GM23338 (cell line): ENCODE results near the gene SH3BP4. TPM values are rescaled to one million over a fixed set of nuclear protein-coding genes. Genes with fewer than 3 reads are reported as not detected.

Source experiments
- ATAC-seq: fragments of 200-7000 bp; cut with Tn5 transposase; 3 replicates; pipeline ENCODE4 v1.9.1; 2020
- DNase-seq: peaks from one replicate; pipeline ENCODE4 v3.0.0-alpha.2; 2015; ENCODE audit warnings: low spot score
- H2AFZ ChIP-seq: fragments of 200-600 bp; sonication (generic); 2 replicates; pipeline ENCODE4 v1.8.0; 2016; ENCODE audit warnings: antibody characterized with exemption, mild to moderate bottlenecking, moderate library complexity
- H3F3A ChIP-seq: fragments of 200-600 bp; sonication (generic); replicated peaks from 2 replicates; pipeline ENCODE4 v1.8.0; 2017; ENCODE audit warnings: antibody characterized with exemption, mixed run types, low read depth
- H3K27ac ChIP-seq: fragments of 200-600 bp; sonication (generic); 2 replicates; pipeline ENCODE4 v1.6.1; 2016; ENCODE audit warnings: low read depth
- H3K27me3 ChIP-seq: fragments of 200-600 bp; sonication (generic); 2 replicates; pipeline ENCODE4 v1.8.0; 2016; ENCODE audit warnings: mild to moderate bottlenecking, mixed run types, moderate library complexity; ENCODE audit not compliant: insufficient read depth
- H3K36me3 ChIP-seq: fragments of 200-600 bp; sonication (generic); 2 replicates; pipeline ENCODE4 v1.8.0; 2016; ENCODE audit warnings: mild to moderate bottlenecking; ENCODE audit not compliant: insufficient read depth
- H3K4me1 ChIP-seq: fragments of 200-600 bp; sonication (generic); 2 replicates; pipeline ENCODE4 v1.8.0; 2016; ENCODE audit warnings: mild to moderate bottlenecking, moderate library complexity; ENCODE audit not compliant: insufficient read depth
- H3K4me2 ChIP-seq: fragments of 200-600 bp; sonication (generic); 2 replicates; pipeline ENCODE4 v1.7.1; 2017; ENCODE audit warnings: mixed run types
- H3K4me3 ChIP-seq: fragments of 200-600 bp; sonication (generic); 2 replicates; pipeline ENCODE4 v1.6.1; 2016; ENCODE audit warnings: mixed run types
- H3K79me2 ChIP-seq: fragments of 200-600 bp; sonication (generic); replicated peaks from 2 replicates; pipeline ENCODE4 v1.8.0; 2017; ENCODE audit warnings: mild to moderate bottlenecking; ENCODE audit not compliant: insufficient read depth
- H3K9me2 ChIP-seq: fragments of 200-600 bp; sonication (generic); 2 replicates; pipeline ENCODE4 v1.8.0; 2017; ENCODE audit not compliant: insufficient read depth
- H4K20me1 ChIP-seq: fragments of 200-600 bp; sonication (generic); replicated peaks from 2 replicates; pipeline ENCODE4 v1.8.0; 2017; ENCODE audit warnings: mild to moderate bottlenecking; ENCODE audit not compliant: insufficient read depth
- H3K27ac Mint-ChIP-seq: 2 replicates; pipeline ENCODE4 v1.8.0; 2020; ENCODE audit warnings: inconsistent platforms, mild to moderate bottlenecking, moderate library complexity, mixed read lengths
- H3K27me3 Mint-ChIP-seq: 3 replicates; pipeline ENCODE4 v1.8.0; 2022; ENCODE audit warnings: low read depth, mild to moderate bottlenecking, moderate library complexity, mixed read lengths, inconsistent platforms; ENCODE audit not compliant: insufficient read depth, poor library complexity
- H3K36me3 Mint-ChIP-seq: 3 replicates; pipeline ENCODE4 v1.8.0; 2021; ENCODE audit warnings: low read depth, mild to moderate bottlenecking, inconsistent platforms, moderate library complexity, mixed read lengths
- H3K4me1 Mint-ChIP-seq: 3 replicates; pipeline ENCODE4 v1.8.0; 2020; ENCODE audit warnings: mild to moderate bottlenecking, inconsistent platforms, mixed read lengths
- H3K4me3 Mint-ChIP-seq: 3 replicates; pipeline ENCODE4 v1.8.0; 2021; ENCODE audit warnings: moderate library complexity, mild to moderate bottlenecking, inconsistent platforms, mixed read lengths
- H3K9me3 Mint-ChIP-seq: 3 replicates; pipeline ENCODE4 v1.8.0; 2020; ENCODE audit warnings: moderate library complexity, mild to moderate bottlenecking, inconsistent platforms, mixed read lengths
- CREB1 ChIP-seq: fragments of 250-450 bp; sonication (Bioruptor Pico); IDR thresholded peaks from 2 replicates; pipeline ENCODE4 v1.5.0; 2020; ENCODE audit warnings: low read depth, mild to moderate bottlenecking, moderate library complexity
- CTCF ChIP-seq, 2 experiments: fragments of 200-600 bp in 1 of 2; sonication (generic) in 1 of 2; conservative IDR thresholded peaks; 2 replicates each; pipeline versions ENCODE4 v1.5.1 to v1.6.1; 2016 to 2017; ENCODE audit warnings: antibody characterized with exemption in 2 of 2, low read depth in 2 of 2, mild to moderate bottlenecking in 2 of 2, moderate library complexity in 1 of 2
- ETS1 ChIP-seq: IDR thresholded peaks from 2 replicates; pipeline ENCODE4 v1.6.1; 2016; ENCODE audit warnings: antibody characterized with exemption
- EZH2 ChIP-seq: fragments of 200-600 bp; sonication (generic); IDR thresholded peaks from one replicate; pipeline ENCODE4 v1.8.0; 2017; ENCODE audit warnings: antibody characterized with exemption, mild to moderate bottlenecking, low read depth; ENCODE audit not compliant: unreplicated experiment
- EZH2phosphoT487 ChIP-seq: fragments of 200-600 bp; sonication (generic); IDR thresholded peaks from one replicate; pipeline ENCODE4 v1.8.1; 2018; ENCODE audit warnings: antibody characterized with exemption; ENCODE audit not compliant: unreplicated experiment
- JUNB ChIP-seq: IDR thresholded peaks from one replicate; pipeline ENCODE4 v1.6.1; 2016; ENCODE audit warnings: antibody characterized with exemption; ENCODE audit not compliant: unreplicated experiment
- NANOG ChIP-seq: IDR thresholded peaks from 2 replicates; pipeline ENCODE4 v1.6.1; 2016; ENCODE audit warnings: antibody characterized with exemption, borderline replicate concordance
- POLR2AphosphoS5 ChIP-seq: IDR thresholded peaks from 2 replicates; pipeline ENCODE4 v1.6.1; 2016; ENCODE audit warnings: antibody characterized with exemption, low read depth
- REST ChIP-seq: IDR thresholded peaks from one replicate; pipeline ENCODE4 v1.6.1; 2018; ENCODE audit warnings: antibody characterized with exemption; ENCODE audit not compliant: unreplicated experiment
- STAT1 ChIP-seq: IDR thresholded peaks from one replicate; pipeline ENCODE4 v1.6.1; 2016; ENCODE audit warnings: antibody characterized with exemption; ENCODE audit not compliant: unreplicated experiment
- ZNF114 ChIP-seq: fragments of 250-450 bp; sonication (Bioruptor Pico); IDR thresholded peaks from 2 replicates; pipeline ENCODE4 v1.5.0; 2020; ENCODE audit warnings: mild to moderate bottlenecking, moderate library complexity
- ZNF331 ChIP-seq: fragments of 250-450 bp; sonication (Bioruptor Pico); IDR thresholded peaks from 2 replicates; pipeline ENCODE4 v1.5.0; 2020; ENCODE audit warnings: low read depth, mild to moderate bottlenecking, moderate library complexity
- polyA plus RNA-seq: library from polyadenylated mRNA; unstranded; fragments of >200 nt; fragmentation: Nextera tagmentation; extraction: Ambion mirVana; gene quantifications from 2 replicates; pipeline ENCODE4 v1.2.1, GENCODE V29; 2016
- total RNA-seq: library from RNA; depleted of rRNA; stranded (reverse); fragments of >200 nt; shearing (Covaris generic); gene quantifications from 2 replicates; pipeline ENCODE4 v1.2.3, GENCODE V29; 2014

The SH3BP4 gene
- total and polyA plus RNA-seq, 2 experiments from 2014 or later: 15.6 to 50.9 TPM

- TF ChIP-seq REST: no peak
- no peak for TF ChIP-seq ETS1
- no peak for TF ChIP-seq NANOG
- no peak for TF ChIP-seq ZNF114
- TF ChIP-seq CTCF (conservative IDR thresholded peaks at IDR 0.05; ENCODE audit: low read depth in 2 of 2): no peak
- no peak for TF ChIP-seq EZH2phosphoT487
- no peak for TF ChIP-seq STAT1
- no peak for TF ChIP-seq JUNB
- no peak for TF ChIP-seq POLR2AphosphoS5
Measured at GRCh38 chr2:235046589-235046988, 94.8 kb downstream of the SH3BP4 start (continued).

GRCh38 chr2:235047171-235048160, 95.6 kb downstream of the SH3BP4 start:
- H3K36me3 Mint-ChIP-seq: peaks cover 28% of the 10 kb centered on the region
- H3K4me1 Mint-ChIP-seq: peaks cover 3% of the 10 kb centered on the region; the same call in 1 of the 3 replicates
- H3K27me3 ChIP-seq: no peaks in the 10 kb centered on the region
- peaks cover 8% of the 10 kb centered on the region for H3K27me3 Mint-ChIP-seq
- no peaks in the 10 kb centered on the region for H3K4me1 ChIP-seq
- no peak for ATAC-seq
- peaks cover 8% of the 10 kb centered on the region; the same call in 1 of the 2 replicates for H3K36me3 ChIP-seq
- H3K4me2 ChIP-seq: no peak overlapping the region
- H4K20me1 ChIP-seq: peaks cover 25% of the 10 kb centered on the region
- no peak overlapping the region for H2AFZ ChIP-seq
- no peak overlapping the region for H3K4me3 Mint-ChIP-seq
- H3F3A ChIP-seq: no peaks in the 10 kb centered on the region
- DNase-seq: no peak
- no peak overlapping the region for H3K27ac ChIP-seq
- H3K27ac Mint-ChIP-seq: no peak overlapping the region
- no peaks in the 10 kb centered on the region for H3K9me3 Mint-ChIP-seq
- H3K4me3 ChIP-seq: no peak overlapping the region
- H3K9me2 ChIP-seq: no peaks in the 10 kb centered on the region
- H3K79me2 ChIP-seq: peaks cover 61% of the 10 kb centered on the region
- TF ChIP-seq JUNB (no peak), NANOG (no peak), CTCF (conservative IDR thresholded peaks at IDR 0.05; ENCODE audit: low read depth in 2 of 2) (no peak), CREB1 (CRISPR knock-in tag) (no peak), ZNF331 (CRISPR knock-in tag) (no peak), REST (no peak), EZH2 (no peak)
